Esophagus squamous epithelium (tissue), 4 donors: ENCODE results near the gene RPLP2.

Experiments
- POLR2A ChIP-seq, 4 donors: fragments of 450-650 bp; IDR thresholded peaks; one replicate each; pipeline ENCODE4 v1.6.1; 2017; ENCODE audit warnings: antibody characterized with exemption in 4 of 4, mild to moderate bottlenecking in 4 of 4, moderate library complexity in 3 of 4
- TF ChIP-seq, protein P1 (sequence below), 6 experiments: fragments of 450-650 bp in 4 of 6; fragments of 200-600 bp in 2 of 6; sonication (generic) in 2 of 6; IDR thresholded peaks; one replicate each; pipeline ENCODE4 v1.5.1; 2016 to 2019; ENCODE audit warnings: antibody characterized with exemption in 6 of 6, mild to moderate bottlenecking in 4 of 6, moderate library complexity in 4 of 6

GRCh38 chr11:797296-798092, 12.3 kb upstream of the RPLP2 start:
- TF ChIP-seq, protein P1, sequence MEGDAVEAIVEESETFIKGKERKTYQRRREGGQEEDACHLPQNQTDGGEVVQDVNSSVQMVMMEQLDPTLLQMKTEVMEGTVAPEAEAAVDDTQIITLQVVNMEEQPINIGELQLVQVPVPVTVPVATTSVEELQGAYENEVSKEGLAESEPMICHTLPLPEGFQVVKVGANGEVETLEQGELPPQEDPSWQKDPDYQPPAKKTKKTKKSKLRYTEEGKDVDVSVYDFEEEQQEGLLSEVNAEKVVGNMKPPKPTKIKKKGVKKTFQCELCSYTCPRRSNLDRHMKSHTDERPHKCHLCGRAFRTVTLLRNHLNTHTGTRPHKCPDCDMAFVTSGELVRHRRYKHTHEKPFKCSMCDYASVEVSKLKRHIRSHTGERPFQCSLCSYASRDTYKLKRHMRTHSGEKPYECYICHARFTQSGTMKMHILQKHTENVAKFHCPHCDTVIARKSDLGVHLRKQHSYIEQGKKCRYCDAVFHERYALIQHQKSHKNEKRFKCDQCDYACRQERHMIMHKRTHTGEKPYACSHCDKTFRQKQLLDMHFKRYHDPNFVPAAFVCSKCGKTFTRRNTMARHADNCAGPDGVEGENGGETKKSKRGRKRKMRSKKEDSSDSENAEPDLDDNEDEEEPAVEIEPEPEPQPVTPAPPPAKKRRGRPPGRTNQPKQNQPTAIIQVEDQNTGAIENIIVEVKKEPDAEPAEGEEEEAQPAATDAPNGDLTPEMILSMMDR (IDR thresholded peaks at IDR 0.05) = no peak
- no peak for TF ChIP-seq POLR2A (IDR thresholded peaks at IDR 0.05)
